Measurements from ENCODE around the gene ZBTB20. TPM values are rescaled to one million over a fixed set of nuclear protein-coding genes. Genes with fewer than 3 reads are reported as not detected.

The ZBTB20 gene
- total RNA-seq, 6 experiments from 2014 or later = 8.0 to 14.1 (median 10.4) TPM

DNA sequence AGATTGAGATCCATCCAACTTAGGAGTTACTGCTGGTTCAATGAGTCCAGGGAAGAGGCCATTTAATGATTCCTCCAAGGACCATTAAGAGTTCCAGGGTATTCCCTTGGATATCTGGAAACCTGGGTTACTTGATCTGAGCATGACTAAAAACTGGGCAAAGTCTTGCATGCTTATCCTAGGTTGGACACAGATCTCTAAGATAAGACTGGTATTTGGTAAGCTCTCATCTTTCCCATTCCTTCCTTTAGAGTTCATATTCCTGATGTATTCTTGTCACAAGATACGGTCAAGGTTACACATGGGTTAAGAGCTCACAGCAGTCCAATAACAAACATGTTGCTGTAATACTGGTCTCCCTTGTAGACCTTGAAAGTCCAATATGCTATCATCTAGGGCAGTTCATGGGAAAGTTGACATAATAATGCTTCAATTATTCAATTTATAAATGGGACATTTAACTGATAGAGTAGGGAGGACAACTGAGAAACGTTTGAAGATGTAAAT lies 551.5 kb downstream of the ZBTB20 start:
- H3K36me3 Mint-ChIP-seq (ENCODE audit: low read depth) = peaks cover 5% of the 10 kb centered on the region; the same call in 1 of the 2 replicates
- H3K4me1 Mint-ChIP-seq (ENCODE audit: low read depth) = peaks cover 24% of the 10 kb centered on the region
- no peaks in the 10 kb centered on the region for H3K9me3 Mint-ChIP-seq
- no peaks in the 10 kb centered on the region for H3K27me3 Mint-ChIP-seq (ENCODE audit: insufficient read depth)
- TF ChIP-seq, protein P1, sequence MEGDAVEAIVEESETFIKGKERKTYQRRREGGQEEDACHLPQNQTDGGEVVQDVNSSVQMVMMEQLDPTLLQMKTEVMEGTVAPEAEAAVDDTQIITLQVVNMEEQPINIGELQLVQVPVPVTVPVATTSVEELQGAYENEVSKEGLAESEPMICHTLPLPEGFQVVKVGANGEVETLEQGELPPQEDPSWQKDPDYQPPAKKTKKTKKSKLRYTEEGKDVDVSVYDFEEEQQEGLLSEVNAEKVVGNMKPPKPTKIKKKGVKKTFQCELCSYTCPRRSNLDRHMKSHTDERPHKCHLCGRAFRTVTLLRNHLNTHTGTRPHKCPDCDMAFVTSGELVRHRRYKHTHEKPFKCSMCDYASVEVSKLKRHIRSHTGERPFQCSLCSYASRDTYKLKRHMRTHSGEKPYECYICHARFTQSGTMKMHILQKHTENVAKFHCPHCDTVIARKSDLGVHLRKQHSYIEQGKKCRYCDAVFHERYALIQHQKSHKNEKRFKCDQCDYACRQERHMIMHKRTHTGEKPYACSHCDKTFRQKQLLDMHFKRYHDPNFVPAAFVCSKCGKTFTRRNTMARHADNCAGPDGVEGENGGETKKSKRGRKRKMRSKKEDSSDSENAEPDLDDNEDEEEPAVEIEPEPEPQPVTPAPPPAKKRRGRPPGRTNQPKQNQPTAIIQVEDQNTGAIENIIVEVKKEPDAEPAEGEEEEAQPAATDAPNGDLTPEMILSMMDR (IDR thresholded peaks at IDR 0.05) = no peak
- H3K4me3 Mint-ChIP-seq = no peak overlapping the region
- DNase-seq = peak; percentile 19
- no peak overlapping the region for H3K27ac Mint-ChIP-seq

DNA sequence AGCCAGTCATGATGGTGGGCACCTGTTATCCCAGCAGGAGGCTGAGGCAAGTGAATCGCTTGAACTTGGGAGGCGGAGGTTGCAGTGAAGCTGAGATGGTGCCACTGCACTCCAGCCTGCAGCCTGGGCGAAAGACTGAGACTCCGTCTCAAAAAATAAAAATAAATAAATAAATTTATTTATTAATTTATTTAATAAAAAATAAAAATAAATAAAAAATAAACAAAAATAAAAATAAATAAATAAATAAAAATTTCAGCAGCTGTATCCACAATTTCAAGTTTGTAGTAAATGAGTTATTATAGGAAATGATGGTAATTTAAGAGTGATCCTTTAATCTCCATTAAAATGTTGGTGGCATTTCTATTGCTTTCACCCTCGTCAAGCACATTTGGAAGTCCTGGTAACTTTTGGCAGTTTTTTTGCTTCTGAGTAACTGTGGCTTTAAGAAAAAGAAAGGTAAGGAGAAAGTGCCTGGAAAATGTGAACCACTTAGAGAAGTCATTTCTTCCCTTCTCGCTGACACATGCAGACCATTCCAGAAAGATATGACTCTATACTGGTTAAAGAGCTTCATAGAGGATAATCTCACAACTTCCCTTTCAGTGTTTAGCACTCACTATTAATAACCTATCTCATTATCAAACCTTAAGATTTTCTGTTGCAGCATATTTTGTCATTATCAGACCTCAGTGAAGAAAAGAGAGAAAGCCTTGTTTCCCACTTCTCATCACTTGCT lies 556.6 kb downstream of the ZBTB20 start:
- Mint-ChIP-seq H3K36me3 (ENCODE audit: low read depth) (peaks cover 28% of the 10 kb centered on the region), H3K27ac (no peak overlapping the region), H3K9me3 (no peaks in the 10 kb centered on the region), H3K27me3 (ENCODE audit: insufficient read depth) (no peaks in the 10 kb centered on the region), H3K4me3 (no peak overlapping the region), H3K4me1 (ENCODE audit: low read depth) (peaks cover 15% of the 10 kb centered on the region)
- TF ChIP-seq, protein P1 (IDR thresholded peaks at IDR 0.05) = no peak
- DNase-seq = no peak

DNA sequence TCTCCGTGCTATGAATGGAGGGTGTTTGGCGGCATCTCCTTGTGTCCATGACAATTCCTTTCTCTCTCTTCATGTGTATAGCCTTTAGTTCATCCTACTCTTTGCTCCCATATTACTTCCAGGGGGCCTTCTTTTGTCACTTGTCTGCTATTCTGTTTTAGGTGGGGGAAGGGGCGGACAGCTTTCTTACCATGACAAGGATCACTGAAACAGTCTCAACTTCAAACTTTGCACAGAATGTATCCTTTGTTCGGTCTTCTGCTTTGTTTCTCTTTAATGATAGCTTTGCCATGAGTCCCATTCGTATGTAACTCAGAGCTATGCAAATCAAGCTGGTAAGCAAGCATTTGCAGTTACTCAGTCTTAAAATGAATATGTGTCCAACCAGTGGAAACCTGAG lies 559.1 kb downstream of the ZBTB20 start:
- H3K27me3 Mint-ChIP-seq (ENCODE audit: insufficient read depth) = no peaks in the 10 kb centered on the region
- peaks cover 26% of the 10 kb centered on the region for H3K36me3 Mint-ChIP-seq (ENCODE audit: low read depth)
- TF ChIP-seq, protein P1 (IDR thresholded peaks at IDR 0.05) = no peak
- no peak overlapping the region for H3K4me3 Mint-ChIP-seq
- peaks cover 14% of the 10 kb centered on the region for H3K4me1 Mint-ChIP-seq (ENCODE audit: low read depth)
- H3K27ac Mint-ChIP-seq = no peak overlapping the region
- DNase-seq = no peak
- no peaks in the 10 kb centered on the region for H3K9me3 Mint-ChIP-seq

DNA sequence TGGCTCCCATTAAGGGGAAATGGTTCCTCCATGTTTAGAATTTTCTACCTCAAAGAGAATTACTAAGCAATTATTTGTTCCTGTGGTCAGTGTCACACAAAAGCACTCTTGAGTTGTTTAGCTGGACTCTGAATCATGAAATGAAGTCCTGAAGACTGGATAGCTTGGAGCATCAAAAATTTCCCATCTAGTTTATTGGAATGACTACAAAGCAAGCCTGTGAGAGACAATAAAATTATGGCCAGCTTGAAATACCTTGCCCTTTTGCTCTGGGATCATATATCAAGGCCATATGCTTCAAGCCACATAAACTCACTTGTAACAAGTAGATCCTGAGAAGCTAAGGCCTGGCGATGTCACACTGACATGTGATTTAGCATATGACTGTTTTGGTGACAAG lies 561.0 kb downstream of the ZBTB20 start:
- peak overlapping the region; percentile 62 for H3K27ac Mint-ChIP-seq
- H3K4me3 Mint-ChIP-seq = no peak overlapping the region
- peak; percentile 29 for DNase-seq
- TF ChIP-seq, protein P1 (IDR thresholded peaks at IDR 0.05) = no peak
- no peaks in the 10 kb centered on the region for H3K9me3 Mint-ChIP-seq
- H3K4me1 Mint-ChIP-seq (ENCODE audit: low read depth) = peaks cover 14% of the 10 kb centered on the region
- H3K36me3 Mint-ChIP-seq (ENCODE audit: low read depth) = peaks cover 24% of the 10 kb centered on the region; the same call in 1 of the 2 replicates
- H3K27me3 Mint-ChIP-seq (ENCODE audit: insufficient read depth) = no peaks in the 10 kb centered on the region

DNA sequence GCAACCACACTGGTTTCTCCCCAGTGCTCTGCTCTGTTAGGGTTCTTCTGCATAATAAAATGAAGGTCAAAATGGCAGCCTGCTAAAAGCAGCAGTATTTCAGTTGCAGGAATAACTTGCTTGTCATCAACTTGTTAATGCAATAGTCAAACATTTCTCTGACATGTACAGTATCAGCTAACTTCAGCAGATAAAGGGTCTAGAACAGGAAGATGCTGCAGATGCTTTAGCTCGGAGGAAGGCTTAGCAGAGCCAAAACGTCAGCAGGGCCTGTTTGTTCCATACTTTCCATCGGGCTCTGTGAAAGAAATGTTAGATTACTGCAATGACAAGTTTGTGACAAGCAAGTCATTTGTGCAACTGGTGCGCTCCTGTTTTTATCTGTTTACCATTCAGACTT lies 561.4 kb downstream of the ZBTB20 start:
- TF ChIP-seq, protein P1 (IDR thresholded peaks at IDR 0.05) = no peak
- Mint-ChIP-seq H3K27ac (peak overlapping the region; percentile 62), H3K4me1 (ENCODE audit: low read depth) (peaks cover 14% of the 10 kb centered on the region), H3K4me3 (no peak overlapping the region), H3K9me3 (no peaks in the 10 kb centered on the region), H3K27me3 (ENCODE audit: insufficient read depth) (no peaks in the 10 kb centered on the region), H3K36me3 (ENCODE audit: low read depth) (peaks cover 24% of the 10 kb centered on the region; the same call in 1 of the 2 replicates)
- DNase-seq = no peak

All from HFFc6 (cell line).